ENCODE measurements around the gene THPO. TPM values are rescaled to one million over a fixed set of nuclear protein-coding genes. Genes with fewer than 3 reads are reported as not detected.

THPO gene
- total RNA-seq, 4 donors from 2014 or later: 0.13 TPM; not detected in 3

GRCh38 chr3:184347321-184348056 is 30.5 kb downstream of the THPO start:
- Histone ChIP-seq H3K27ac (peak overlapping the region in 2 of 3 donors; percentile 14 to 33), H3K4me3 (replicated peaks in 1 of 3) (no peak overlapping the region), H3K27me3 (no peaks in the 10 kb centered on the region), H3K9me3 (no peaks in the 10 kb centered on the region), H3K36me3 (peaks cover 4 to 14% of the 10 kb centered on the region in 2 donors), H3K4me1 (peaks cover 12 to 16% of the 10 kb centered on the region in 2 donors)
- intact Hi-C loops (cut with DNase I): no loop called here
- 65 to 69% methylated on average over 8 to 12 of the region's 12 CpGs for WGBS, 2 donors
- DNase-seq: peak; percentile 12 to 15
- TF ChIP-seq POLR2A (IDR thresholded peaks at IDR 0.05) (no peak), CTCF (IDR thresholded peaks at IDR 0.05) (no peak)

GRCh38 chr3:184346480-184347190 is 31.4 kb downstream of the THPO start:
- Histone ChIP-seq H3K9me3 (no peaks in the 10 kb centered on the region), H3K36me3 (peaks cover 5 to 22% of the 10 kb centered on the region in 2 donors), H3K27me3 (no peaks in the 10 kb centered on the region), H3K4me1 (peaks cover 12 to 16% of the 10 kb centered on the region in 2 donors), H3K4me3 (replicated peaks in 1 of 3) (no peak overlapping the region), H3K27ac (peak overlapping the region; percentile 67 to 80 (median 80))
- no peak for TF ChIP-seq CTCF (IDR thresholded peaks at IDR 0.05)
- intact Hi-C loops (cut with DNase I): no loop called here
- WGBS, 2 donors: 90 to 96% methylated on average over 10 to 14 of the region's 20 CpGs
- no peak for DNase-seq

GRCh38 chr3:184345317-184346144 is 32.5 kb downstream of the THPO start:
- Histone ChIP-seq H3K4me1 (peaks cover 12 to 16% of the 10 kb centered on the region in 2 donors), H3K9me3 (no peaks in the 10 kb centered on the region), H3K4me3 (replicated peaks in 1 of 3) (no peak overlapping the region), H3K27me3 (no peaks in the 10 kb centered on the region), H3K27ac (peak overlapping the region; percentile 67 to 80 (median 80)), H3K36me3 (peaks cover 5 to 22% of the 10 kb centered on the region in 2 donors)
- intact Hi-C loops (cut with DNase I): no loop called here
- TF ChIP-seq CTCF (IDR thresholded peaks at IDR 0.05) (peak in 5 of 6 experiments; percentile 27 to 68 (median 57)), POLR2A (IDR thresholded peaks at IDR 0.05) (peak in 1 of 2 donors; percentile 64)
- DNase-seq: peak; percentile 94 to 96
- WGBS, 2 donors: 28 to 31% methylated on average over 14 of the region's 14 CpGs

- Histone ChIP-seq H3K4me1 (peaks cover 12 to 17% of the 10 kb centered on the region in 2 donors), H3K36me3 (peaks cover 5 to 22% of the 10 kb centered on the region in 2 donors), H3K9me3 (no peaks in the 10 kb centered on the region), H3K27me3 (no peaks in the 10 kb centered on the region), H3K4me3 (replicated peaks in 1 of 3) (no peak overlapping the region), H3K27ac (peak overlapping the region; percentile 67 to 80 (median 80))
- 75 to 78% methylated on average over 12 to 15 of the region's 24 CpGs for WGBS, 2 donors
- intact Hi-C loops (cut with DNase I): no loop called here
- no peak for TF ChIP-seq POLR2A (IDR thresholded peaks at IDR 0.05)
- no peak for TF ChIP-seq CTCF (IDR thresholded peaks at IDR 0.05)
- DNase-seq: peak in 1 of 2 donors; percentile 6
Observed at GRCh38 chr3:184344579-184345316, 33.3 kb downstream of the THPO start.

Measured in thyroid gland (tissue), 4 donors.